ENCODE measurements around the gene MAN2B1.
"Not testable (repeated sequence)": the region's sequence is repeated elsewhere in the genome, so short reads cannot be mapped to it uniquely, and the experiment has no call there.

MAN2B1 gene

DNA sequence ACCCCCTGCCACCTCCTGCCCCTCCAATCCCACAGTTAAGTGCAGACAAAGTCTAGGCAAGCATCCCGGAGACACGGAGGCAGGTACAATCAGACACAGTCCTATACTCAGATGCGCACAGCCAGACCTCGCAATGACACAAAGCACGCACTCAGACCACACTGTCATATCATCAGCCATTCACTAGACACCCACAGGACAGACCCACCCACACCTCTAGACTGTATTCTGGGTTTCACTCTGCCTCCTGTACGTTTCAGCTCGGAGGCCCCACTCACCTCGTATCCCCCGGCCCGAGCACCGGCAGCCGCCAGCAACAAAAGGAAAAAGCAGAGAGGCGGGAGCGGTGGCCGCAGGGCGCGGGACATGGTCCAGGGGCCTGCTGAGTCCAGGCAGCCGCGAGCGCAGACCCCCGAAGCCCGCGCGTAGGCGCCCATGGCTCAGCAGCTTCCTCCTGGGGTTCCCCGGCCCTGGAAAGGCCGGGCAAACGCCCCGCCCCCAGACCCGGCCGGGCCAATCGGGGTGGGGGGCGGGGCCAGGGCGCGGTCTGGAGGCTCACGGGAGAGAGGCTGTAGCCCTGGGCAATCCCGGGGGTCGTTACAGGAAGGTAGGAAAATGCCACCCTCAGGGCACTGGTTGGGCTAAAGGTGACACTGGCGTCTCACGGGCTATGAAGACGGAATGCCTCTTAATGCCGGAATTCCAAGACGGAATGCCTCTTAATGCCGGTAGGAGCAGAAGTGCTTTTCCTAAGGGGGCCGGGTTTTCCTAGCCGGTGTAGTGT is at the start of gene MAN2B1, which contains the start of gene WDR83:
Gene MAN2B1 (minus strand): TSS at position 478 of the 784 bp plus-strand sequence. CDS start 41 bp downstream, at position 437.
Gene WDR83 (plus strand): TSS at position 543 of the 784 bp plus-strand sequence. CDS start 2,984 bp downstream, outside the sequence.
- peak; percentile 62 for DNase-seq

DNA sequence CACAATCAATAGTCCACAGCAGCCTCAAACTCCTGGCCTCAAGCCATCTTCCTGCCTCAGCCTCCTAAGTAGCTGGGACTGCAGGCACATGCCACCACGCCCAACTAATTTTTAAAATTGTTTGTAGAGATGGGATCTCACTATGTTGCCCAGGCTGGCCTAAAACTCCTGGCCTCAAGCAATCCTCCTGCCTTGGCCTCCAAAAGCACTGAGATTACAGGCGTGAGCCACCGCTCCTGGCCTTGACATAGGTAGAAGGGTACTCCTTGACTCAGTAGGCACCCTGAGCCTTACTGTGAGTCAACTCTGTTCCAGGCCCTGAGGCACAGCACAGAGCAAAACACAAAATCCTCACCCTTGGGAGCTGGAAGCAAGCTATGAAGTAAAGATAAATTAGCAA is 49.4 kb upstream of the MAN2B1 start:
- DNase-seq, result no peak

DNA sequence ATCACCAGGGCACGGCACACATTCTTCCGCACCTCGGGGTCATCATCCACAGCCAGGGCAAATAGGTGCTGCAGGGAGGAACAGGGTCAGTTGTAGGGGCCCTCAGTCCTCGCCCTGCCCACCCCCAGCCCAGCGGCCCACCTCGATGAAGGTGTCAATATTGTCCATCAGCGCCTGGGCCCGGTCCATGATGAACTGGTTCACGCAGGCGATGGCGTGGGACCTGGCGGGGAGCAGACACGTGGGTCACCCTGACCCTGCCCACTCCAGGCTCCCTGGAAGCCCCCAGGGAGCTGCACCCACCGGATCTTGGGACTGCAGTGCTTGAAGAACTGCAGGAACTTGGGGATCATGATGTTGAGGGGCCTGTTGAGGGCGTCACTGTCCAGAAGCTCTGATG is 48.6 kb upstream of the MAN2B1 start:
- no peak for DNase-seq

DNA sequence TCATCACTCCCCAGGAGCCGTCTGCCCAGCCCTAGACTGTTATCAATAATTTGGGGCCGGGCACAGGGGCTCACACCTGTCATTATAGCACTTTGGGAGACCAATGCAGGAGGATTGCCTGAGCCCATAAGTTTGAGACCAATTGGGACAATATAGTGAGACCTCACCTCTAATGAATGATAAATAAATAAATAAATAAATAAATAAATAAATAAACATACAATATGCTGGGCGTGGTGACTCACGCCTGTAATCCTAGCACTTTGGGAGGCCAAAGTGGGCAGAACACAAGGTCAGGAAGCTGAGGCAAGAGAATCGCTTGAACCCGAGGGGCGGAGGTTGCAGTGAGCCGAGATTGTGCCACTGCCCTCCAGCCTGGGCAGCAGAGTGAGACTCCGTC is 46.8 kb upstream of the MAN2B1 start:
- DNase-seq, result not testable (repeated sequence)

DNA sequence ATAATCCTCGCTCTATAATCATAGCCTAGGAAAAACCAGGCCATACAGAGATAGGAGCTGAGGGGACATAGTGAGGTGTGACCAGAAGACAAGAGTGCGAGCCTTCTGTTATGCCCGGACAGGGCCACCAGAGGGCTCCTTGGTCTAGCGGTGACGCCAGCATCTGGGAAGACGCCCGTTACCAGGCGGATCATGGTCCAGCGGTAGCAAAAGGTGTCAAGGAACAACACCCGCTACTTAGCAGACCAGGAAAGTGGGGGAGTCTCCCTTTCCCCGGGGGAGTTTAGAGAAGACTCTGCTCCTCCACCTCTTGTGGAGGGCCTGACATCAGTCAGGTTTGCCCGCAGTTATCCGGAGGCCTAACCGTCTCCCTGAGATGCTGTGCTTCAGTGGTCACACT is 45.5 kb upstream of the MAN2B1 start:
- not testable (repeated sequence) for DNase-seq

DNA sequence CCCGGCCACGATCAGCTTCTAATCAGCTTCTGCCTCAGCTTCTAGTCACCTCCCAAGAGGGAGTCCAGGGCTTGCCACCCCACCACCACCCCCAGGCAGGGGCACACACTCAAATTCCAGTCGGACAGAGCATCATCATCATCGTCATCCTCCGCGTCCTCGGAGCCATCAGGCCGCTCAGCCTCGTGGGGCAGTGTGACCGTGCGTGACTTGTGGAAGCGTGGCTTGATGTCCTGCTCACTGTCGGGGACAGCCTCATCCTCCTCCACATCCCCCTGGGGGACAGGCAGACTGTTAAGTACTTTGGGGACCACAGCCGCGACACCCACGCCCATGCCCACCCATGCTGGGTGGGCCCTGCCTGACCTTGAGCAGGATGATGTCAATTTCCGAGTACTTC is 44.6 kb upstream of the MAN2B1 start:
- DNase-seq, result no peak

DNA sequence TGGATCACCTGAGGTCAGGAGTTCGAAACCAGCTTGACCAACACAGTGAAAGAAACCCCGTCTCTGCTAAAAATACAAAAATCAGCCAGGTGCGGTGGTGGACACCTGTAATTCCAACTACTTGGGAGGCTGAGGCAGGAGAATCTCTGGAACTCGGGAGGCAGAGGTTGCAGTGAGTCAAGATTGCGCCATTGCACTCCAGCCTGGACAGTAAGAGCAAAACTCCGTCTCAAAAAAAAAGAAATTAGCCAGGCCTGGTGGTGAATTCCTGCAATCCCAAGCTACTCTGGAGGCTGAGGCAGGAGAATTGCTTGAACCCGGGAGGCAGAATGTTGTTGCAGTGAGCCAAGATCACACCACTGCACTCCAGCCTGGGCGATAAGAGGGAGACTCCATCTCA is 42.1 kb upstream of the MAN2B1 start:
- no peak for DNase-seq

DNA sequence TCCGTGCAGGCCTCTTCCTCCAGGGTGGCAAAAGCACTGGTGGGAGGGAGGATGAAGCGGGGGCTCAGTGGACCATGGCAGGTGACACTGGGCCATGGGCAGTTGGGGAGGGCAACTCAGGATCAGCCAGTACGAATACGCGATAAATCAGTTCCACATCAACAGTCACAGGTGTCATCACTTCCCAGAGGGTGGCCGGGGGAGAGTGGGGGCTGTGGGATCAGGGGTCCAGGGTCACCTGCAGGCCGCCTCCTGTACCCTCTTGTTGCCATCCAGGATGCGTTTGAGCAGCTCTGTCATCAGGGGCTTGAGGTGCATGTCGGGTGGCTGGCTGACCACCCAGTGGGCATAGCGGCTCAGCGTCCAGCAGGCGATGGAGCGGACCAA is 39.8 kb upstream of the MAN2B1 start:
- no peak for DNase-seq

DNA sequence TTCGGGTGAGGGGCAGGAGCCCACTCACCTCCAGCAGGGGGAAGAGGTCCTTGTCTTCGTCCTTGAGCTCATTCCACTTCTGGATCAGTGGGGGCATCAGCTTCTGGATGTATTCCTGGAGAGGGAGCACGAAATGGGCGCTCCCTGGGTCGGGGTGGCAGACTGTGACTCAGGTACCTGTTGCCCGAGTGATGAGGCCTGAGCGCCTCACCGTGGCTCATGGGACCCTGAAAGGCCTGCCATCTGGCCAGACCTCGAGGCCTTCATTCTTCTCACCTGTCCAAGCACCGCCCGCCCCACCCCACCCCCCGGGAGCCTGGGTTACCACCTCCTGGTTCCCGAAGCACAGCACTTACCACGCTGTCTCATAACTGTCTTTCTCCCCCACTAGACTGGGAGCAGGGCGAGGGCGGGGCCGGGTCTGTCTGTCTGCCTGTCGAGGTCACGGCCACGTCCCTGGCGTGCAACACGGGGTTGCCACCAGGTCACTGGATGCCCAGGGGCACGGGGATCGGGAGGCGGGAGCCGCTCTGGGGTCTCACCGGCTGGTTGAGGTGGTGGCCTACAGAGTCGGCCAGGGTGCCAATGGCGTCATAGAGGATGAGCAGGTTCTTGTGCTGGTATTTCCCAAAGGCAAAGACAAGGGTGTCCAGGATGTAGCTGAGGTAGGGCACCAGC is 39.3 kb upstream of the MAN2B1 start:
- DNase-seq, result no peak

DNA sequence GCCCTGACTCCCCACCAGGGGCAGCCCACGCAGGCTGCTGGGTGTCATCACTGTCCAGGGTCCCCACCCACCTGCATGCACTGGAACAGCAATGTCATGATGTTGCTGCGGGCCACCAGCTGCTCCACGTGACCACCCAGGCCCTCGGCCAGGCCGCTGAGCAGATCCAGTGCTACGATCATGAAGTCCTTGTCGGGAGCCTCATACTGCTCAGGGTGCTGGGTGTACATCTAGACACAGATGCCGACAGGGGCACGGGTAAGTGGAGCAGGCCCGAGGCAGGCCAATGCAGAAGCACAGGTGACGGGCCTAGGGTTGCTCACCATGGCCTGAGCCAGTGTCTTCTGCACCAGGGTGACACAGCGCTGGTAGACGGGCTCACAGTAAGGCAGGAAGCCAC is 38.6 kb upstream of the MAN2B1 start:
- DNase-seq, result no peak

DNA sequence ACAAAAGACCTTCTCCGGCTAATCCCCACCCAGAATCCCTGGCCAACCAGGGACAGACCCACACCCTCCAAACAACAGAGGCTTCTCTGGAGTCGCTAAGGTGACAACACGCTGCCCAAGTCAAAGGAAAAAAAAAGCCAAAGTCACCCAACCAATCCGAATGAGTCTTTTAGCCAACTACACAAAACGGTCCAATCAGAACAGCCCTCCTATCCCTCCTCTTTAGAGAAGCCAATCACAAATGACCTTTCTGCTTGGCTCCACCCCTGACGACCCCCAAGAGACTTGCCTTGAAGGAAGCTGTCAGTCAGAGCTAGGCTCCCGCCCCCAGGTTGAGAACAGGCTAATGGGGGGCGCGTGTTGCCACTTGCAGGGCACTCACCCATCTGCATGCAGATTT is 36.5 kb upstream of the MAN2B1 start:
- DNase-seq, result peak; percentile 54

DNA sequence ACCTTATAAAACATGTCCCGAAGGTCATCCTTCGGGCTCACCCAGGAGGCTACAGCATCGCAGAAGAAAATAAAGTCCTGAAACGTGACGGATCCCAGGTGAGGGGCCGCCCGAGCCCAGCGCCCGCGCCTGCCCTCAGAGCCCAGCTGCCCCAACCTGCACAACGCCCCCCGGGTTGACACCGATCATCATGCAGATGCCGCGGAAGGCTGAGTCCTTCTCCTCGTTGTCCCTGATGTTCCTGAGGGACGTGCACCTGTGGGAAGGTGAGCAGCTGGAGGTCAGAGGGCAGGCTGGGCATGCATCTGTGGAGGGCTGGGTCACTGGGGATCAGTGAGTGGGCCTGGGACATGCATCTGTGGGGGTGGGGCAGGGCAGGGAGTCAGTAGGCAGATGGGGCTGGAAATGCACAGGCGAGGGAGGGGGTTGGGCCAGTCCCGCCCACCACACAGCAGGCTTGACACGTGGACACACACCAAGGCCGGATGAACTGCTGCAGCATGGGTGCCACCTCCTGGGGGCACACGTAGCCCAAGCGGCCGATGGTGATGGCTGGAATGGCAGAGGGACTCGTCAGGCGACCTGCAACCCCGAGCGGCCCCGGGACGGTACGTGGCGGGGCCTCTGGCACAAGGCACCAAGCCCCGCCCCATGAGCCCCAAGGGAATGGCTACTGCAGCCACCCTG is 35.2 kb upstream of the MAN2B1 start:
- DNase-seq, result no peak

DNA sequence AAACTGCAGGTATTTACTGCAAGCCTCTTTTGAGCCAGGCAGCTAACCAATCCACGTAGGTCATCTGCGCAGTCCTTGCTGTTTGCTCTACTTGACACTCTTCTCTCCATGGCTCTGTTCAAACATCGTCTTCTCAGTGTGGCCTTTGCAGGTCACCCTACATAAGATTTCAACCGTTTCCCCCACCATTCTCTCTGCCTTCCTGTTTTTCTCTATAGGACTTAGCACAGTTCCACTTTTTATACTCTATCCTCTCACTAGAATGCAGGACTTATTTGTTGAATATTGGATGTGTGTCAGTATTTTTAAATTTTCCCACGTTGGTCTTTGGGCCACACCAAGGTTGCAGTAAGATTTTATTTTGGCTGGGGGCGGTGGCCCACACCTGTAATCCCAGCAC is 31.6 kb upstream of the MAN2B1 start:
- DNase-seq, result no peak

DNA sequence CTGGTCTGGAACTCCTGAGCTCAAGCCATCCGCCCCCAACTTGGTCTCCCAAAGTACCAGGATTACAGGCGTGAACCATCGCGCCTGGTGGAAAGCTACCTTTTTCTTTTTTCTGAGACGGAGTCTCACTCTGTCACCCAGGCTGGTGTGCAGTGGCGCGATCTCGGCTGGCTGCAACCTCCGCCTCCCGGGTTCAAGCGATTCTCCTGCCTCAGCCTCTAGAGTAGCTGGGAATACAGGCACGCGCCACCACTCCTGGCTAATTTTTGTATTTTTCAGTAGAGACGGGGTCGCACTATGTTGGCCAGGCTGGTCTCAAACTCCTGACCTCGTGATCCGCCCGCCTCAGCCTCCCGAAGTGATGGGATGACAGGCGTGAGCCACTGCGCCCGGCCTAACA is 30.9 kb upstream of the MAN2B1 start:
- not testable (repeated sequence) for DNase-seq

DNA sequence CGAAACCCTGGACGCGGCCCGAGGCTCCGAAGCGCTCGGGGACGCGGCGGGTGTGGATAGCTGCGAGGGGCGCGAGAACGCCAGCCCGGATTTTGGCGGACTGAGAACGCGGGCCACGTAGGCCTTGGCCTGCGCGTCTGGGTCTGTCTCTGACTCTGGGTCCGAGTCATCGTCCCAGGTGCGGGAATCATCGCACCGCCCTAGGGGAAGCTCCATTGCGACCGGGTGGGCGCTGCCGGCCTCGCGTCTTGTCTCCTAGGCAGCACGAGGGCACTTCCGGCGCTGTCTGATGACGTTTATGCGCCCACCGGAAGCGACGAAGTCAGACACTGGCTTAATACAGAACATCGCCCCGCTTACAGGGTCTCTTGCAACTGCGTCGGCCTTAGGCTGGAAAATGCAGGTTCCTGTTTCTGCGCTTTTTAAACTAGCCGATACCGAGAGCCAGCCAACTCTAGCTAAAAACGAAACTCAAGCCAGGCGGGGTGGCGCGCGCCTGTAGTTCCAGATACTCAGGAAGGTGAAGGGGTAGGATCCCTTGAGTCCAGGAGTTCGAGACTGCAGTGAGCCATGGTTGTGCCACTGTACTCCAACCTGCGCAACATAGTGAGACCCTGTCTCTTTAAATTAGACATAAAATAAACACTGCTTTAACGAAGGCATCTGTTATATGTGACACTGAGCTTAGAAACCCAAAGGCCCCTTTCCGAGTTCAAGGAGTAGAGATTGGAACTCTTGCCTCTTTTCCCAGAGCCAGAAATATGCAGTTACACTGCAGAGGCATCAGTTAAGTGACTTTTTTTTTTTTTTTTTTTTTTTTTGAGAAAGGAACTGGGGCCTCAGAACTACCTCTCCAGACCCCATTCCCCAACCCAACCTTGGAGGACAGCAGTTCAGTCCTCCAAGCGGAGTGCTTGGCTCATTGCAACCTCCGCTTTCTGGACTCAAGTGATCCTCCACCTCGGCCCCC is 30.1 kb upstream of the MAN2B1 start, which contains the start of gene FBXW9:
Gene FBXW9 (minus strand): TSS at position 266 of the 970 bp plus-strand sequence. CDS start 50 bp downstream, at position 216.
- peak; percentile 95 for DNase-seq

DNA sequence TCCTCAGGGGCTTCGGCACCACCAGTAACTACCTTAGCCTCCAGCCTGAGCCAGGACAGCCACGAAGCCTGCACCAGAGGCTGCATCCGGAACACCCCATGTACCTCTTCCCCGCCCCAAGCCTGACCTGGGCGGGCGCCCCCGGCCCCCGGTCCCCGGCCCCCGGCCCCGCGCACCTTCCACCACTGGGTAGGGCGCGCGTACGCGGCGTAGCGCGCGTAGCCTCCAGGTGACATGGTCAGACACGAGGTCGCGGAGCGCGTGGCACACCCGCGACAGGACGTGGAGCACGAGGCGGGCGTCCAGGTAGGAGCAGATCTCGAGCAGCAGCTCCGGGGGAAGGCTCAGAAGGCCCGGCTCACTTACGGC is 29.4 kb upstream of the MAN2B1 start:
- DNase-seq, result no peak

DNA sequence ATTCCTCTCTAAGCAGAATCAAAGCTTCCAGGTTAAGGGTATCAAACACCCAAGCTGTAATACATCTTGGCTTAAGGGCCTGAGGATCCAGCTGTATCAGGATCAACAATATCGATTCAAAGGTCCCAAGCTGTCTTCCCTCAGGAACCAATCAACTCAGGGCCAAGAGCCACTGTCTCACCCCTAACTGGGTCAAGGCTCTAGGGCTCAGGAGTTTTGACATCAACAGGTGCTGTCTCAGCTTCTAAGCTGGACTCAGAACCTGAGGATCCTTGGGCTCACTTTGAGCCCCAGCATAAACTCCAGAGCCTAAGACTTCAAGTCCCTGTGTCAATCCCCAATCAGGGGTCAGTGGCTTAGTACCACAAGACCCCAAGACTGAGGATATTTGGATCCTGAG is 29.0 kb upstream of the MAN2B1 start:
- DNase-seq, result no peak

DNA sequence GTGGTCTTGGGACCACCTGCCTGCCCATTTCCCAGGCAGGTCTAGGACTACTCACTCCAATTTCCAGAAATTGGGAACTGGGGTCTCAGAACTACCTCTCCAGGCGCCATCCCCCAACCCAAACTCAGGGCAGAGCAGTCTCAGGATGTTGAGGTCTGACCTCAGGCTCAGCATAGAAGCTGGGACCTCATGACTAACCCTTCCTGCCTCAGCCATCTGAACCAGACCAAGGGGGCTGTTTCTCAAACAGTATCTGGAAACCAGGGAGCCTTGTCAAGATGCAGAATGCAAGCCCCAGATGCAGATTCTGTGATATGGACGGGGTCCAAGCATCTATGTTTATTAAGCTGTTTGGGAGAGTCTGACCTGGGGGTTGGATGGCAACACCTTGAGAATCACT is 28.6 kb upstream of the MAN2B1 start:
- DNase-seq, result no peak

DNA sequence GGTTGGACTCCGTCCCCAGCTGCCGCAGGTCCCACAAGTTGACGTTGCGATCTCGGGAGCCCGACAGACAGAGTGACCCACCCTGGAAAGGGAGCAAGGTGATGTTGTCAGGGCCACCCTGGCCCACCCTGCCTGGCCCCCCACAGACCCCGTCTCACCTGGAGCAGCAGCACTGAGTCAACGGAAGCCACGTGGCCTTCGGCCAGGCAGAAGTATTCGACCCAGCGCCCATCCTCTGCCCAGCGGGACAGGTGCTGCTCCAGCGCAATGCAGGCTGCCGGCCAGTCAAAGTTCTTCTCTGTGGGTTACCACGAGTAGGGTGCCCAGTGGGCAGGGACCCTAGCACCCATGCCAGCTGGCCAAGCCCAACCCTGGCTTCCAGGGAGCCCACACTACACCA is 28.1 kb upstream of the MAN2B1 start:
- DNase-seq, result no peak

DNA sequence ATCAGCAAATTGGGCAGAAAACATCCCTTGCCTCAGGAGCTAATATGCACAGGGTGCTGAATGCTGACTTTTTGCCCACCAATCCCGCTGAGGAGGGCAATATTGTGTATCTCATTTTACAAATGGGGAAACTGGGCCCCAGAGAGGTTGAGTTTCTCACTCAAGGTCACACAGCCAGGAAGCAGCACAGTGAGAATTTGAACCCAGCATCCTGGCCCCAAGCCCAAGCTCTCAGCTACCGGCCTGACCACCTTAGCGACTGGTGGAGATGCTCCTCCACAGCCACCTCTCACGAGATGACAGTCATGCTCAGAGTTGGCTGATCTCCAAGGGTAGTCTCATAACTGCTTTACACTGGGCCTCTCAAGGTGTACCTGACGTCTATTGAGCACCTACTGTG is 26.4 kb upstream of the MAN2B1 start:
- no peak for DNase-seq

DNA sequence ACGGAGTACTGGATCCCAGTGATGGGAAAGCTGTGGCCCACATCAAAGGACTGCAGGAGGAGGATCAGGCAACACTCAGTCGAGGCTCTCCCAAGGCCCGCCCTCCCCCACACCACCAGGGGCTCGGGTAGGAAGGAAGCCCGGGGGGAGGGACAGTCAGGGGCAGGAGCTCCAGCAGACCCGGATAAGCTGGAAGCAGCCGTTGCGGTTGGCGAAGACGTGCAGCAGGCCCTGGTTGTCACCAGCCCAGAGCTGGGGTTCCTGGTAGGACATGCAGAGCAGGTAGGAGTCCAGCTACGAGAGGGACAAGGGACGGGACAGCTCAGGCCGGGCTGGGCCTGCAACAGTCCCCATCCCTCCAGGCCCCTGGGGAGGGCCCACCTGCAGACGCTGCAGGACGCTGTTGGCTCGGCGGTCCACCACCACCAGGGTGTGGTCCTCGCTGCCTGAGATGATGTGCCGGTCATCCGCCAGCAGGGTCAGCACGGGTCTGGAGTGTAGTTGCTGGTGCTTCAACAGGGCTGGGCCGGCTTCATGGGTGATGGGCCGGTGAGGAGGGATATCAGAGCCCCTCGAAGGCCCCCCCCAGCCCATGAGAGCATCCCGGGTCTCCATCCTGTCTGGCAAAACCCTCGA is 23.2 kb upstream of the MAN2B1 start:
- DNase-seq, result no peak

DNA sequence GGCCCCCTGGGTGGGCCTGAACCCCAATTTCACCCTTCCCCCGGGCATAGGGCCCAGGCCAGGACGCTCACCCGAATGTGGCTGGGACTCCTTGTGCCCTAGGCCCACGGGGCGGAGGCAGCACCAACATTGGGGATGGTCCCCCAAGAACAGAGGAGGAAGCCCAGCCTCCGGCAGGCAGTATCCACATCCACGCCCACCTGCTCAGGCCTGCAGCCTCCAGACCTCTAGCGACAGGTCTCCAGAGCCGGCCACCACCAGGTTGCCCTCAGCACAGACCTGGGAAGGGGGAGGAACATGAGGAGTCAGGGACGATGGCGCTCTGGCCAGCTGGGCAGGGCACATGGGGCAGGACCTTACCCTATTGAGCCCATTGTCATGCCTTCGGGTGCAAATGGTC is 22.5 kb upstream of the MAN2B1 start:
- no peak for DNase-seq
